Neural crest cell (in vitro differentiated cells): ENCODE results near the gene A2M. TPM values are rescaled to one million over a fixed set of nuclear protein-coding genes. Genes with fewer than 3 reads are reported as not detected.

Source experiments
- DNase-seq: peaks from one replicate; pipeline ENCODE4 v3.0.0; 2021; ENCODE audit warnings: low read depth, mixed read lengths, low spot score
- H3K27ac Mint-ChIP-seq: one replicate; pipeline ENCODE4 v1.8.0; 2021; ENCODE audit warnings: mild to moderate bottlenecking, mixed read lengths; ENCODE audit not compliant: unreplicated experiment
- H3K27me3 Mint-ChIP-seq: 2 replicates; pipeline ENCODE4 v1.8.0; 2021; ENCODE audit warnings: low read depth, mild to moderate bottlenecking, mixed read lengths
- H3K36me3 Mint-ChIP-seq: 2 replicates; pipeline ENCODE4 v1.8.0; 2021; ENCODE audit warnings: low read depth, mild to moderate bottlenecking, mixed read lengths
- H3K4me1 Mint-ChIP-seq: 2 replicates; pipeline ENCODE4 v1.8.0; 2021; ENCODE audit warnings: mixed read lengths
- H3K4me3 Mint-ChIP-seq: one replicate; pipeline ENCODE4 v1.8.0; 2021; ENCODE audit warnings: mild to moderate bottlenecking, mixed read lengths
- H3K9me3 Mint-ChIP-seq: 2 replicates; pipeline ENCODE4 v1.8.0; 2021; ENCODE audit warnings: mixed read lengths
- CTCF ChIP-seq: fragments of 200-600 bp; sonication (generic); conservative IDR thresholded peaks from 2 replicates; pipeline ENCODE4 v1.5.0; 2021; ENCODE audit warnings: antibody characterized with exemption, mild to moderate bottlenecking
- total RNA-seq: library from RNA; stranded (reverse); gene quantifications from 2 replicates; pipeline ENCODE4 v1.2.1, GENCODE V29; 2021

A2M gene
- total RNA-seq, 1 donor from 2014 or later: 66.4 TPM

GRCh38 chr12:9095322-9095721 is 20.4 kb downstream of the A2M start:
- no peaks in the 10 kb centered on the region for H3K9me3 Mint-ChIP-seq
- no peak for DNase-seq
- TF ChIP-seq CTCF: no peak
- H3K4me1 Mint-ChIP-seq: no peaks in the 10 kb centered on the region
- no peak overlapping the region for H3K27ac Mint-ChIP-seq
- H3K36me3 Mint-ChIP-seq: no peaks in the 10 kb centered on the region
- H3K27me3 Mint-ChIP-seq: no peaks in the 10 kb centered on the region
- no peak overlapping the region for H3K4me3 Mint-ChIP-seq

- no peaks in the 10 kb centered on the region for H3K4me1 Mint-ChIP-seq
- no peak overlapping the region for H3K4me3 Mint-ChIP-seq
- H3K9me3 Mint-ChIP-seq: no peaks in the 10 kb centered on the region
- H3K27me3 Mint-ChIP-seq: no peaks in the 10 kb centered on the region
- no peaks in the 10 kb centered on the region for H3K36me3 Mint-ChIP-seq
- no peak overlapping the region for H3K27ac Mint-ChIP-seq
- TF ChIP-seq CTCF: no peak
- no peak for DNase-seq
These were observed 21.1 kb downstream of the A2M start for GRCh38 chr12:9094512-9095206.

GRCh38 chr12:9091891-9092598 is 23.7 kb downstream of the A2M start:
- Mint-ChIP-seq H3K36me3 (peaks cover 3% of the 10 kb centered on the region), H3K9me3 (no peaks in the 10 kb centered on the region), H3K27ac (no peak overlapping the region), H3K4me1 (no peaks in the 10 kb centered on the region), H3K27me3 (no peaks in the 10 kb centered on the region), H3K4me3 (no peak overlapping the region)
- no peak for TF ChIP-seq CTCF
- no peak for DNase-seq

- Mint-ChIP-seq H3K27me3 (no peaks in the 10 kb centered on the region), H3K4me3 (no peak overlapping the region), H3K27ac (no peak overlapping the region), H3K4me1 (no peaks in the 10 kb centered on the region), H3K36me3 (peaks cover 8% of the 10 kb centered on the region), H3K9me3 (no peaks in the 10 kb centered on the region)
- DNase-seq: no peak
- no peak for TF ChIP-seq CTCF
These were observed 25.5 kb downstream of the A2M start for GRCh38 chr12:9090220-9090619.

- H3K27ac Mint-ChIP-seq: no peak overlapping the region
- TF ChIP-seq CTCF: no peak
- H3K4me3 Mint-ChIP-seq: no peak overlapping the region
- H3K4me1 Mint-ChIP-seq: no peaks in the 10 kb centered on the region
- peaks cover 13% of the 10 kb centered on the region for H3K9me3 Mint-ChIP-seq
- H3K27me3 Mint-ChIP-seq: no peaks in the 10 kb centered on the region
- DNase-seq: no peak
- peaks cover 22% of the 10 kb centered on the region for H3K36me3 Mint-ChIP-seq
These were observed 28.5 kb downstream of the A2M start for GRCh38 chr12:9087087-9087835.
